Loucy (cell line): ENCODE results near the gene SLC38A3.

ENCODE experiments used
- EZH2phosphoT487 ChIP-seq: fragments of 200-600 bp; IDR thresholded peaks from 2 replicates; pipeline ENCODE4 v1.6.1; 2018; ENCODE audit warnings: antibody characterized with exemption, mild to moderate bottlenecking, moderate library complexity, borderline replicate concordance
- TF ChIP-seq, protein P1 (sequence below): fragments of 200-600 bp; sonication (generic); conservative IDR thresholded peaks from 2 replicates; pipeline ENCODE4 v1.5.1; 2014; ENCODE audit warnings: mild to moderate bottlenecking, antibody characterized with exemption, low read length

- TF ChIP-seq, protein P1, sequence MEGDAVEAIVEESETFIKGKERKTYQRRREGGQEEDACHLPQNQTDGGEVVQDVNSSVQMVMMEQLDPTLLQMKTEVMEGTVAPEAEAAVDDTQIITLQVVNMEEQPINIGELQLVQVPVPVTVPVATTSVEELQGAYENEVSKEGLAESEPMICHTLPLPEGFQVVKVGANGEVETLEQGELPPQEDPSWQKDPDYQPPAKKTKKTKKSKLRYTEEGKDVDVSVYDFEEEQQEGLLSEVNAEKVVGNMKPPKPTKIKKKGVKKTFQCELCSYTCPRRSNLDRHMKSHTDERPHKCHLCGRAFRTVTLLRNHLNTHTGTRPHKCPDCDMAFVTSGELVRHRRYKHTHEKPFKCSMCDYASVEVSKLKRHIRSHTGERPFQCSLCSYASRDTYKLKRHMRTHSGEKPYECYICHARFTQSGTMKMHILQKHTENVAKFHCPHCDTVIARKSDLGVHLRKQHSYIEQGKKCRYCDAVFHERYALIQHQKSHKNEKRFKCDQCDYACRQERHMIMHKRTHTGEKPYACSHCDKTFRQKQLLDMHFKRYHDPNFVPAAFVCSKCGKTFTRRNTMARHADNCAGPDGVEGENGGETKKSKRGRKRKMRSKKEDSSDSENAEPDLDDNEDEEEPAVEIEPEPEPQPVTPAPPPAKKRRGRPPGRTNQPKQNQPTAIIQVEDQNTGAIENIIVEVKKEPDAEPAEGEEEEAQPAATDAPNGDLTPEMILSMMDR, result no peak
- TF ChIP-seq EZH2phosphoT487, result no peak
Observed at GRCh38 chr3:50214824-50215223, 9.8 kb downstream of the SLC38A3 start.
